ENCODE measurements around the gene TSFM.
"Not testable (repeated sequence)": the region's sequence is repeated elsewhere in the genome, so short reads cannot be mapped to it uniquely, and the experiment has no call there.

The TSFM gene

GRCh38 chr12:57816001-57816854 lies 33.6 kb downstream of the TSFM start:
- H3K36me3 ChIP-seq (ENCODE audit: insufficient read depth), result no peaks in the 10 kb centered on the region
- TF ChIP-seq CTCF (conservative IDR thresholded peaks at IDR 0.05; ENCODE audit: low read depth, low read length), result no peak
- H3K9ac ChIP-seq, result no peak overlapping the region
- no peaks in the 10 kb centered on the region for H3K79me2 ChIP-seq (ENCODE audit: insufficient read depth, low read depth)
- H2AFZ ChIP-seq (ENCODE audit: low read depth), result no peak overlapping the region
- no peak overlapping the region for H3K27ac ChIP-seq
- no peak overlapping the region for H3K4me3 ChIP-seq (IDR thresholded peaks at IDR 0.05; ENCODE audit: insufficient read depth, low read depth, low read length)
- H3K4me2 ChIP-seq, result no peak overlapping the region
- no peaks in the 10 kb centered on the region for H4K20me1 ChIP-seq (ENCODE audit: insufficient read depth)
- H3K4me1 ChIP-seq (ENCODE audit: low read depth, poor library complexity, severe bottlenecking), result no peaks in the 10 kb centered on the region
- no peaks in the 10 kb centered on the region for H3K27me3 ChIP-seq (ENCODE audit: insufficient read depth, low read depth)

GRCh38 chr12:57816855-57817151 lies 34.2 kb downstream of the TSFM start:
- no peak overlapping the region for H2AFZ ChIP-seq (ENCODE audit: low read depth)
- H3K36me3 ChIP-seq (ENCODE audit: insufficient read depth), result no peaks in the 10 kb centered on the region
- H3K9ac ChIP-seq, result no peak overlapping the region
- H3K79me2 ChIP-seq (ENCODE audit: insufficient read depth, low read depth), result no peaks in the 10 kb centered on the region
- H4K20me1 ChIP-seq (ENCODE audit: insufficient read depth), result no peaks in the 10 kb centered on the region
- no peaks in the 10 kb centered on the region for H3K27me3 ChIP-seq (ENCODE audit: insufficient read depth, low read depth)
- no peaks in the 10 kb centered on the region for H3K4me1 ChIP-seq (ENCODE audit: low read depth, poor library complexity, severe bottlenecking)
- TF ChIP-seq CTCF (conservative IDR thresholded peaks at IDR 0.05; ENCODE audit: low read depth, low read length), result no peak
- no peak overlapping the region for H3K4me3 ChIP-seq (IDR thresholded peaks at IDR 0.05; ENCODE audit: insufficient read depth, low read depth, low read length)
- H3K4me2 ChIP-seq, result no peak overlapping the region
- H3K27ac ChIP-seq, result no peak overlapping the region

- Histone ChIP-seq H3K4me2 (no peak overlapping the region), H2AFZ (ENCODE audit: low read depth) (no peak overlapping the region), H4K20me1 (ENCODE audit: insufficient read depth) (no peaks in the 10 kb centered on the region), H3K9ac (no peak overlapping the region), H3K4me1 (ENCODE audit: low read depth, poor library complexity, severe bottlenecking) (no peaks in the 10 kb centered on the region), H3K4me3 (IDR thresholded peaks at IDR 0.05; ENCODE audit: insufficient read depth, low read depth, low read length) (no peak overlapping the region), H3K36me3 (ENCODE audit: insufficient read depth) (no peaks in the 10 kb centered on the region), H3K79me2 (ENCODE audit: insufficient read depth, low read depth) (no peaks in the 10 kb centered on the region), H3K27me3 (ENCODE audit: insufficient read depth, low read depth) (no peaks in the 10 kb centered on the region), H3K27ac (no peak overlapping the region)
- no peak for TF ChIP-seq CTCF (conservative IDR thresholded peaks at IDR 0.05; ENCODE audit: low read depth, low read length)
Observed at GRCh38 chr12:57817261-57817989, 34.8 kb downstream of the TSFM start.

- not testable (repeated sequence) for H3K9ac ChIP-seq; H2AFZ ChIP-seq (ENCODE audit: low read depth); H3K4me3 ChIP-seq (IDR thresholded peaks at IDR 0.05; ENCODE audit: insufficient read depth, low read depth, low read length); H3K79me2 ChIP-seq (ENCODE audit: insufficient read depth, low read depth); H3K27me3 ChIP-seq (ENCODE audit: insufficient read depth, low read depth); H3K36me3 ChIP-seq (ENCODE audit: insufficient read depth); H3K27ac ChIP-seq; H4K20me1 ChIP-seq (ENCODE audit: insufficient read depth); H3K4me1 ChIP-seq (ENCODE audit: low read depth, poor library complexity, severe bottlenecking); H3K4me2 ChIP-seq
Observed at GRCh38 chr12:57817990-57818331, 35.4 kb downstream of the TSFM start.

GRCh38 chr12:57820119-57820518 lies 37.5 kb downstream of the TSFM start:
- H3K4me2 ChIP-seq; H3K4me1 ChIP-seq (ENCODE audit: low read depth, poor library complexity, severe bottlenecking); H3K36me3 ChIP-seq (ENCODE audit: insufficient read depth); H3K9ac ChIP-seq; H4K20me1 ChIP-seq (ENCODE audit: insufficient read depth); H3K4me3 ChIP-seq (IDR thresholded peaks at IDR 0.05; ENCODE audit: insufficient read depth, low read depth, low read length); H3K27me3 ChIP-seq (ENCODE audit: insufficient read depth, low read depth); H2AFZ ChIP-seq (ENCODE audit: low read depth); H3K27ac ChIP-seq; H3K79me2 ChIP-seq (ENCODE audit: insufficient read depth, low read depth): not testable (repeated sequence)

- not testable (repeated sequence) for H3K4me1 ChIP-seq (ENCODE audit: low read depth, poor library complexity, severe bottlenecking); H3K4me2 ChIP-seq; H3K36me3 ChIP-seq (ENCODE audit: insufficient read depth); H3K27me3 ChIP-seq (ENCODE audit: insufficient read depth, low read depth); H3K9ac ChIP-seq; H3K27ac ChIP-seq; H3K4me3 ChIP-seq (IDR thresholded peaks at IDR 0.05; ENCODE audit: insufficient read depth, low read depth, low read length); H3K79me2 ChIP-seq (ENCODE audit: insufficient read depth, low read depth); H4K20me1 ChIP-seq (ENCODE audit: insufficient read depth); H2AFZ ChIP-seq (ENCODE audit: low read depth)
Observed at GRCh38 chr12:57821015-57821414, 38.4 kb downstream of the TSFM start.
